H7 (cell line): ENCODE measurements around the gene DUS1L. TPM values are rescaled to one million over a fixed set of nuclear protein-coding genes. Genes with fewer than 3 reads are reported as not detected.

Experiments
- DNase-seq: peaks from one replicate; pipeline ENCODE4 v3.0.0; 2012
- H3K27me3 ChIP-seq: 2 replicates; pipeline ENCODE4 v1.6.0; 2011; ENCODE audit warnings: mild to moderate bottlenecking, low read length; ENCODE audit not compliant: control insufficient read depth, insufficient read depth
- H3K36me3 ChIP-seq: replicated peaks from 2 replicates; pipeline ENCODE4 v1.5.1; 2011; ENCODE audit warnings: low read length; ENCODE audit not compliant: control insufficient read depth, insufficient read depth
- H3K4me3 ChIP-seq: 2 replicates; pipeline ENCODE4 v1.5.1; 2011; ENCODE audit warnings: low read depth, mild to moderate bottlenecking, control low read depth, low read length, moderate library complexity; ENCODE audit not compliant: insufficient read depth
- total RNA-seq: library from RNA; depleted of rRNA; stranded (reverse); fragments of >200 nt; shearing (Covaris generic); gene quantifications from 2 replicates; pipeline ENCODE4 v1.2.3, GENCODE V29; 2014; rRNA removed

DUS1L gene
- 114 and 129 TPM in 2 replicates for total RNA-seq

DNA sequence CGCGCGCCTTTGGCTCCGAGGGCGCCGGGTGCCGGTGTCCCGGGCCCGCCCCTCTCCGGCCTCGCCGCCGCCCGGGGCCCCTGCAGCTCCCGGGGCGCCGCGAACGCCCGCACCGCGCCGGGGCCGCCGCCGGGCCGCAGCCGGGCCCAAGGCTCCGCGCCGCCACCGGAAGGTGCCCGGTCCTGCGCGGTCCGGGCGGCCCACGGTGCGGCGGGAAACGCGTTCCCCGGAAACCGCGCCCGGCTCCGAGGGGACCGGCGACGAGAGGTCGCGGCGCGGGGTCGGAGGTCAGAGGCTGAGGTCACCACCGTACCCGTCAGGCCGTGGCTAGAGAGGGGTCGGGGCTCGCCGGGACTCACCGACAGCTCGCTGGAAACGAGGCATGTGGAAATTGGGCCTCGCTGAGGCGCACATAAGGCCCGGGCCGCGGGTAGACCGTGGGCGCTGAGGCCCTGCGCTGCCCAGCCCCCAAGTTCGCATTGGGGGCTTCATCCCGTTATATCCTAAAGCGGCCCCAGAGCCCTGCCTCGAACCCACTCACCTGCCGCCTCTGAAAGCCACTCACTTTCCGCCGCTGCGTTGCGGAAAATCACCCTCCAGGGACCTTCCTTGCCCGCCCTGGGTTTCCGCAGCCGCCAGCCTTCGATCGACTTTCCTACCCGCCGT is at the start of gene DUS1L:
Gene DUS1L, minus strand, starts transcription at position 167 of the 666 bp plus-strand sequence. CDS start 745 bp downstream, outside the sequence.
- Histone ChIP-seq H3K4me3 (peak within 1 kb of the TSS; percentile 81), H3K27me3 (no peaks in the 10 kb centered on the region), H3K36me3 (peaks cover 5% of the 10 kb centered on the region)
- DNase-seq: peak; percentile 98

DNA sequence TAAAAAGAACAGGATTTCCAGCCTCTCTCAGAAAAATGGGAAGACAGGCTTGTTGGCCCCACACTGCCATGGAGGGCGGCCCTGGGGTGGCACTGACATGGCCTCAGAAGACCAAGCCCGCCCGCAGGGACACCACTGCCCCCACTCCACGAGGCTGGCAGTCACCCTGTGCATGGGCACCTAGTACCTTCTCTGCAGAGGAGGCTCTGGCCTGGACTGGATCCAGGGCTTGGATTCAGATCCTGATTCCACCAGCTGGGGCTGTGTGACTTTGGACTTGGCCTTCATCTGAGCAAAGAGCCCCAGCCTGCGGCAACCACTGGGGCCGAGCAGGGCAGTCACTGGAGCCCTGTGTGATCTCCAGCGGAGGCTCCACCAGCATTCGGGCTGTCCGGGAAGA is 49.3 kb upstream of the DUS1L start:
- DNase-seq: peak; percentile 44
- no peak overlapping the region for H3K4me3 ChIP-seq
- no peaks in the 10 kb centered on the region for H3K36me3 ChIP-seq
- H3K27me3 ChIP-seq: no peaks in the 10 kb centered on the region

DNA sequence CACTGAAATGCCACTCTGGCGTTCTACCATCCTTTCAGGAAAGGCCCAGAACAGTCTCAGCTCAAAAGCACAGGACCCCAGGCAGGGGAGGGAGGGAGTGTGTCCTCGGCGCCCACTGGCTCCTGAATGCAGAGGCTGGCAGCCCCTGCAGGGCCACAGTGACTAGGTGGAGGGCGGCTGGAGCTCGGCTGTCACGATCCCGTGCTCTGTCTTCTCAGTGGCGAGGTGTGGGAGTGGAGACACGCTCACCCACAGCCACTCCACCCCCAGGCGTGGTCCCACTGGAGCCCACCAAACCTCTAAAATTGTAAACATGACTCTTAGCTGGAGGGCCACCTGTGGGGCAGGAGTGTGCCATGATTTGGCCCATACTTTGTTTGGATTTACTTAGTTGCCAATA is 48.8 kb upstream of the DUS1L start:
- no peak for DNase-seq
- no peaks in the 10 kb centered on the region for H3K27me3 ChIP-seq
- no peaks in the 10 kb centered on the region for H3K36me3 ChIP-seq
- H3K4me3 ChIP-seq: no peak overlapping the region

GRCh38 chr17:82113941-82114340 is 48.3 kb upstream of the DUS1L start:
- Histone ChIP-seq H3K4me3 (no peak overlapping the region), H3K27me3 (no peaks in the 10 kb centered on the region)
- no peak for DNase-seq

DNA sequence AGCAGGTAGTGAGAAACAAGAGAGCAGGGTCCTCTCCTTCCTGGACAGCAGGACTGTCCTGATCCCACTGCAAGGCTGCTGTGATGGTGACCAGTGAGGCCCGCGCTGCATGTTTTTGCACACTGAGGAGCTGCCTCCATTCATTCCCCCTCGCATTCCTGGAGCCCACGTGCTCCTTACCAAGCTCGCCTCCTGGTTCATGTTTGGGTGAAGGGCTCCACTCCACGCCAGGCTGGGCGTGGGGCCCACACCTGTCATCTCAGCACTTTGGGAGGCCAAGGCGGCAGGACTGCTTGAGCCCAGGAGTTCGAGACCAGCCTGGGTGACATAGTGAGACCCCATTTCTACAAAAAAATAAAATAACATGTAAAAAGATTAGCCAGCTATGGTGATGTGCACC is 47.8 kb upstream of the DUS1L start:
- DNase-seq: no peak
- H3K36me3 ChIP-seq: no peaks in the 10 kb centered on the region
- H3K27me3 ChIP-seq: no peaks in the 10 kb centered on the region
- no peak overlapping the region for H3K4me3 ChIP-seq

More at GRCh38 chr17:82113941-82114340, 48.3 kb upstream of the DUS1L start:
- H3K36me3 ChIP-seq: no peaks in the 10 kb centered on the region

GRCh38 chr17:82112914-82113311 is 47.3 kb upstream of the DUS1L start:
- no peaks in the 10 kb centered on the region for H3K27me3 ChIP-seq
- no peak for DNase-seq
- H3K4me3 ChIP-seq: no peak overlapping the region
- no peaks in the 10 kb centered on the region for H3K36me3 ChIP-seq

DNA sequence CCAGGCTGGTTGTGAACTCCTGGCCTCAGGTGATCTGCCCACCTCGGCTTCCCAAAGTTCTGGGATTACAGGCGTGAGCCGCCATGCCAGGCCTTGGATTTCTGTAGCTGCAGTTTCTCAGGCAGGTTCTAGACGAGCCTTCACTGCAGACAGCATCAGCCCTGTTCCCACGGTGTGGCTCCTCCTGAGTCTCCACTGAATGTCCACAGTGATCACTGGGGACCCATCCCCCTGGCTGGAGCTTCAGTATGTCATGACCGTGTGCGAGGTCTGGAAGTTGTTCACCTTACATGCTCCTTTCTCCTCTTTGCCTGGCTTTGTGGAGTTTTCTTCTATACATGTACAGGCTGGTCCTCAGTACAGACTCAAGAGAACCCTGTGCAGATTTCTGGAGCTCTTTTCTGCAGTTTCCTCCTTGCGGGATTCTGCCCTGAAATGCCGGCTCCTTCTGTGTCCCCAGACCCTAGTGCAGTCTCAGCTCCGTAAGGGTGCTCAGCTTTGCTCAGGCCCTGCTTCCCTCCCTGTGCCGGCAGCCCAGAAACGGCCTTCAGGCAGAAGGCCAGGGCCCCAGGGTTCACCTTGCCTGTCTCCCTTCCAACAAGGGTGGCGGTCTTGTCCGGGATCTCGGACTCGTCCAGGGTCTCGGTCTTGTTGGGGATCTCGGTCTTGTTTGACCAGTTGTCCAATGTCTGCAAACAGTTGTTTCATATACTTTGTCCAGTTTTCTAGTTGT is 46.7 kb upstream of the DUS1L start:
- no peak overlapping the region for H3K4me3 ChIP-seq
- H3K36me3 ChIP-seq: no peaks in the 10 kb centered on the region
- peak; percentile 34 for DNase-seq

DNA sequence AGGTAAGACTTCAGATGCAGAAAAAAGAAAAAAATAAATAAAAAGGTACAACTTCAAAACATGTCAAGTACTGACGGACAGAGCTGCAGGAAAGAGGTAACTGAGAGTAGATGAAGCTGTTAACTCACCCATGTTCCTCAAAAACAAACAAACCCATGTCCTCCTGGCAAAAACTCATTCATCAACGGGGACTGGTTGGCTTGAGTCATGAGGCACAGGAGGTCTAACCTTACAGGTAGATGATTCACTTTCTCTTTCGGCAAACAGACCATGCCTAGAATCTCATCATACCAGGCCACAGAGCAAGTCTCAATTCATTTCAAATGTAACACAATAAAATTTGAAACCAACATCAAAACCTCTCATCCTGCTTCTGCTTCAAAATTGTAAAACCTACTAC is 44.7 kb upstream of the DUS1L start:
- H3K36me3 ChIP-seq: no peaks in the 10 kb centered on the region
- DNase-seq: peak; percentile 27
- no peak overlapping the region for H3K4me3 ChIP-seq
- no peaks in the 10 kb centered on the region for H3K27me3 ChIP-seq

More for the DNA sequence above, 46.7 kb upstream of the DUS1L start:
- no peaks in the 10 kb centered on the region for H3K27me3 ChIP-seq

- H3K36me3 ChIP-seq: no peaks in the 10 kb centered on the region
- H3K27me3 ChIP-seq: no peaks in the 10 kb centered on the region
- no peak overlapping the region for H3K4me3 ChIP-seq
- peak; percentile 58 for DNase-seq
Measured at GRCh38 chr17:82108961-82109475, 43.4 kb upstream of the DUS1L start.

DNA sequence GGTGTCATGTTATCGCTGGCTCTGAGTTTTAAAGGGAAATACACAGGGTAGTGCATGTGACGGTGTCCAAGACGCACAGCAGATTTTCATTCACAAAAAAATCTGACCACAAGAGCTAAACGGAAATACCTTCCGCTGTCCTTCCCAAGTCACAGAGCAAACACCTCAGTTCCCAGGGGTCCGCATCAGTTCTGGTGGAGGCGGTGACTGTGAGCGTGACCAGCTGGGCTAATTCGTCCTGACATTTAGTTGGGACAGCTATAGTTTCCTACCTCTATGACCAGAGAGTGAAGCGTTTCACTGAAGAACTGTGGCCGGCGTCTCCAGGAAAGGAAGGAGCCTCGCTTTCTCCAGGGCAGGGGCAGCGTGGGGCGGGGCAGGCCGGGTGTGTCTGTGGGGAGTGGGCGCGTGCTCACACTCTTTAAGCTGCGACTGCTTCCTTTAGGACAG is 42.9 kb upstream of the DUS1L start:
- Histone ChIP-seq H3K4me3 (no peak overlapping the region), H3K36me3 (no peaks in the 10 kb centered on the region), H3K27me3 (no peaks in the 10 kb centered on the region)
- DNase-seq: peak; percentile 58

- Histone ChIP-seq H3K4me3 (no peak overlapping the region), H3K27me3 (no peaks in the 10 kb centered on the region), H3K36me3 (no peaks in the 10 kb centered on the region)
- DNase-seq: peak; percentile 51
Measured at GRCh38 chr17:82108038-82108437, 42.4 kb upstream of the DUS1L start.

DNA sequence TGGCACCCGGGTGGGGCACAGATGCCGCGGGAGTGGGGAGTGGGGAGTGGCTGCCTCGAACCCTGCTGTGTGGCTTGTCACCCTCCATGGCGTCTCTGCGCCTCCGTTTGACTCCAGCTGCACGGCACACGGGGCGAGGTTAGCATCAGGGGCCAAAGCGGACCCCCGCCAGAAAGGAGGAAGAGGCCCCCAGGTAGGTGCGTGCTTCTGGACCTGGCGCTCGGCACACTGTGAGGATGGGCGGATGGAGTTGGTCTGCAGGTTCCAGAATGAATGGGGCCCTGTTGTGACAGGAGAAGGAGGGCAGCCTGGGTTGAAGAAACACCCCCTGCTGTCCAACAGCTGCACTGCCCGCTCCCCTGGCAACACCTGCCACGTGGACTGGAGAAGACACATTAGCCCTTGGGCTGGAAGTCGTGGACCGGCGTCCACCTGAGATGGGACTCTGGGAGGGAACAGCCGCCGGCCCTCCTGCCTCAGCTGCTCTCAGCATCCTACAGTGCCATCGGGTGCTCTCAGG is 41.8 kb upstream of the DUS1L start:
- H3K4me3 ChIP-seq: no peak overlapping the region
- no peaks in the 10 kb centered on the region for H3K36me3 ChIP-seq
- H3K27me3 ChIP-seq: no peaks in the 10 kb centered on the region
- DNase-seq: peak; percentile 76

GRCh38 chr17:82106688-82107305 is 41.2 kb upstream of the DUS1L start:
- Histone ChIP-seq H3K27me3 (no peaks in the 10 kb centered on the region), H3K36me3 (no peaks in the 10 kb centered on the region), H3K4me3 (no peak overlapping the region)
- DNase-seq: no peak

DNA sequence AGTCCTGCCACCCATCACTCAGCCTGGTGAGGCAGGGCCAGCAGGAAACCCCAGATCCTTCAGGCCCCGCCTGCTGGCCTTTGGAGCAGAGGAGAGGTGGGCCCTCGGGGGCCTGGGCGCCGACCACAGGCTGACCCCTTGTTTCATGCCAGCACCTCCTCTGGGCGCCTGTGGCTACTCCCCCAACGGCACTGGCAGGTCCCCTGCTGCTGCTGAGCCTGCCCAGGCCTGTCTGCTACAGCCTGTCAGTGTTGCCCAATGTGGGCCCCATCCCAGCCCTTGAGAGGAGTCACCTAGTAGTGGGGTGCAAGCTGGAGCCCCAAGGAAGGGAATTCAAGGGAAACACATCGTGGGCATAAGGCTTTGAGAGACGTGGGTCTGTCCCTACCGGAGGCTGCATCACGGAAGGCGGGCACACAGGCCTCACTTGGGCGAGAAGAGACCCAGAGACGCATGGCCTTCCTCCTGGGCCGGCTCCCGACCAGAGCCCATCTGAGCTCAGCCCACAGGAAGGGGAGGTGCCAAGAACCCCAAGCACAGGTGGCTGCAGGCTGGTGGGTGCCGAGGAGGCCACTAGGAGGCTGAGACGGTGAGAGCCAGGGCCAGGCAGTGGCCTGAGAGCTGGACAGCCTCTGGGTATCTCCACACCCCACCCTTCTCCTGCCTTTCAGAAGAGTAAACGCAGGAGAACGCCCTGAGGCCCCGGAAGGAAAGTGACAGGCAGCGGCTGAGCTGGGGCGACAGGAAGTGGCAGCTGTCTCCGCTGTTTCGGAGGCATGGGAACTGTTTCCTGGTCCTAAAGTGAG is 40.5 kb upstream of the DUS1L start:
- no peaks in the 10 kb centered on the region for H3K36me3 ChIP-seq
- DNase-seq: peak; percentile 95
- H3K4me3 ChIP-seq: no peak overlapping the region
- H3K27me3 ChIP-seq: no peaks in the 10 kb centered on the region
